GM12878 (cell line): ENCODE results near the gene LRRC45.

ENCODE experiments used
- CTCF ChIP-seq, 3 experiments: IDR thresholded peaks in 2 of 3; conservative IDR thresholded peaks in 1 of 3; 2 replicates each; pipeline ENCODE4 v1.5.1; 2011; ENCODE audit warnings: low read depth in 3 of 3, low read length in 3 of 3, mild to moderate bottlenecking in 3 of 3, control low read depth in 2 of 3, moderate library complexity in 2 of 3, inconsistent platforms in 1 of 3, mixed read lengths in 1 of 3; ENCODE audit not compliant: control insufficient read depth in 2 of 3, insufficient read depth in 1 of 3; ENCODE audit errors: extremely low read depth in 1 of 3
- MEF2B ChIP-seq: fragments of 450-650 bp; IDR thresholded peaks from 2 replicates; pipeline ENCODE4 v1.6.1; 2018; ENCODE audit warnings: mild to moderate bottlenecking, moderate library complexity; ENCODE audit not compliant: partially characterized antibody, poor library complexity, severe bottlenecking
- NFYB ChIP-seq: IDR thresholded peaks from 2 replicates; pipeline ENCODE4 v1.6.1; 2011; ENCODE audit warnings: low read depth, mild to moderate bottlenecking, low read length, improper control_type of control experiment, moderate library complexity; ENCODE audit not compliant: insufficient read depth
- NRF1 ChIP-seq: conservative IDR thresholded peaks from 2 replicates; pipeline ENCODE4 v1.6.1; 2011; ENCODE audit warnings: mild to moderate bottlenecking, low read depth, low read length, improper control_type of control experiment
- STAT1 ChIP-seq: fragments of 450-650 bp; conservative IDR thresholded peaks from 2 replicates; pipeline ENCODE4 v1.6.1; 2014; ENCODE audit warnings: antibody characterized with exemption, mild to moderate bottlenecking
- TAF1 ChIP-seq: IDR thresholded peaks from 2 replicates; pipeline ENCODE4 v1.6.1; 2011; ENCODE audit warnings: mild to moderate bottlenecking, low read depth, low read length, borderline replicate concordance
- TCF7 ChIP-seq: IDR thresholded peaks from 2 replicates; pipeline ENCODE4 v1.6.1; 2014; ENCODE audit warnings: antibody characterized with exemption, borderline replicate concordance
- YBX1 ChIP-seq: fragments of 450-650 bp; IDR thresholded peaks from 2 replicates; pipeline ENCODE4 v1.6.1; 2016; ENCODE audit warnings: antibody characterized with exemption

- TF ChIP-seq NRF1 (no peak), YBX1 (no peak), STAT1 (no peak), CTCF (IDR thresholded peaks at IDR 0.05 in 2 of 3, conservative IDR thresholded peaks at IDR 0.05 in 1 of 3; ENCODE audit: control insufficient read depth in 2 of 3, extremely low read depth in 1 of 3, insufficient read depth in 1 of 3, low read depth in 3 of 3, low read length in 3 of 3) (no peak), TAF1 (no peak), MEF2B (no peak), TCF7 (no peak), NFYB (no peak)
These were observed 16.7 kb downstream of the LRRC45 start for GRCh38 chr17:82039695-82040299.
